Activated T-cell treated with anti-CD3 and anti-CD28 coated beads, Interleukin-2, amount 50 U/mL, for 4 hours (primary cell): ENCODE results near the gene CTCF. TPM values are rescaled to one million over a fixed set of nuclear protein-coding genes. Genes with fewer than 3 reads are reported as not detected.
A peak's percentile ranks its signal among the peaks of the same experiment; 100 is the strongest.

Experiments used
- ATAC-seq, 2 donors: fragments of 200-7000 bp; cut with Tn5 transposase; one replicate each; pipeline ENCODE4 v1.10.0; 2021
- DNase-seq: peaks from one replicate; pipeline ENCODE4 v3.0.0-alpha.2; 2020
- H3K27me3 Mint-ChIP-seq: one replicate; pipeline ENCODE4 v1.8.0; 2021; ENCODE audit warnings: low read depth, mixed read lengths
- H3K36me3 Mint-ChIP-seq: one replicate; pipeline ENCODE4 v1.8.0; 2022; ENCODE audit warnings: mixed read lengths; ENCODE audit not compliant: insufficient read depth
- H3K4me1 Mint-ChIP-seq: one replicate; pipeline ENCODE4 v1.8.0; 2021; ENCODE audit warnings: low read depth, mixed read lengths
- H3K4me3 Mint-ChIP-seq: one replicate; pipeline ENCODE4 v1.8.0; 2021; ENCODE audit warnings: mild to moderate bottlenecking, moderate library complexity, mixed read lengths
- H3K9me3 Mint-ChIP-seq: one replicate; pipeline ENCODE4 v1.8.0; 2021; ENCODE audit warnings: mixed read lengths
- total RNA-seq, 3 donors: library from RNA; stranded (reverse); gene quantifications; one replicate each; pipeline ENCODE4 v1.2.1, GENCODE V29; 2021

Gene CTCF
- total RNA-seq, 3 donors from 2014 or later, result 53.7 to 59.3 (median 54.0) TPM

GRCh38 chr16:67549936-67550335 is 12.4 kb upstream of the CTCF start:
- peaks cover 55% of the 10 kb centered on the region for H3K4me1 Mint-ChIP-seq
- DNase-seq, result no peak

GRCh38 chr16:67551091-67551490 is 11.2 kb upstream of the CTCF start:
- DNase-seq (no peak), ATAC-seq (no peak)
- Mint-ChIP-seq H3K27me3 (no peaks in the 10 kb centered on the region), H3K36me3 (no peaks in the 10 kb centered on the region), H3K4me1 (peaks cover 64% of the 10 kb centered on the region), H3K9me3 (no peaks in the 10 kb centered on the region), H3K4me3 (no peak overlapping the region)

More at GRCh38 chr16:67549936-67550335, 12.4 kb upstream of the CTCF start:
- no peak for ATAC-seq
- H3K36me3 Mint-ChIP-seq, result no peaks in the 10 kb centered on the region
- H3K4me3 Mint-ChIP-seq, result no peak overlapping the region
- H3K27me3 Mint-ChIP-seq, result no peaks in the 10 kb centered on the region
- no peaks in the 10 kb centered on the region for H3K9me3 Mint-ChIP-seq

DNA sequence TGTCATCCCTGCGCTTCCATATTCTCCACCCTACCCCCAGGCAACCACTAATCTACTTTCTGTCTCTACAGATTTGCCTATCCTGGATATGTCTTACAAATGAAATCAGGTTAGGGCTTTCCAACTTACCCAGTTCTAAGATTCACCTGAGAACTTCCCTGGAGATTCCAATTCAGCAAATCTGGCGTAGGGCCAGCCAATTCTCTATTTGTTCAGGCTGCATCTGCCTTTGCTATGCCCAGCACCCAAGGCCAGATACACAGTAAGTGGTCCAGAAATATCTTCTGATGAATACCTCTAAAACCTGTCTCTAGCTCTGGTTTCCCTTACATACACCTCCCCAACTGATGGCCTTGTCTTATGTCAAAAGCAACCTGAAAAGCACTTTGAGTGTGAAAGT is 10.4 kb upstream of the CTCF start:
- Mint-ChIP-seq H3K4me3 (no peak overlapping the region), H3K9me3 (no peaks in the 10 kb centered on the region), H3K36me3 (no peaks in the 10 kb centered on the region), H3K4me1 (peaks cover 67% of the 10 kb centered on the region), H3K27me3 (no peaks in the 10 kb centered on the region)
- ATAC-seq (no peak), DNase-seq (no peak)

DNA sequence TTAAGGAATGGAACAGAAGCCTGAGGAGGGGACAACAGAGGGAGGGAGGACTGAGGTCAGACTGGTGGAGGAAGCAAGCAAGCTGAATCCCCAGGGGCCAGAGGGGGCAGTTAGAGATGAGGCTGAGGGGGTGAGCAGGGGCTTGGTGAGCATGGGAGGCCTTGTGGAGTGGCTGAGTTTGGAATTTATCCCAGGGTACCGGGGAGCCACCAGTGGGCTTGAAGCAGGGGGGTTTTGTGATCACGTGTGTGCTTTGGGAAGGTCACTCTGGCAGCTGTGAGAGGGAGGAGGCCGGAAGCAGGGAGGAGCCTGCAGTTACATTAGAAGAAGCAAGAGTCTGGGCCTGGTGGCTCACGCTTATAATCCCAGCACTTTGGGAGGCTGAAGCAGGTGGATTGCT is 9.8 kb upstream of the CTCF start:
- Mint-ChIP-seq H3K9me3 (no peaks in the 10 kb centered on the region), H3K4me3 (no peak overlapping the region)

DNA sequence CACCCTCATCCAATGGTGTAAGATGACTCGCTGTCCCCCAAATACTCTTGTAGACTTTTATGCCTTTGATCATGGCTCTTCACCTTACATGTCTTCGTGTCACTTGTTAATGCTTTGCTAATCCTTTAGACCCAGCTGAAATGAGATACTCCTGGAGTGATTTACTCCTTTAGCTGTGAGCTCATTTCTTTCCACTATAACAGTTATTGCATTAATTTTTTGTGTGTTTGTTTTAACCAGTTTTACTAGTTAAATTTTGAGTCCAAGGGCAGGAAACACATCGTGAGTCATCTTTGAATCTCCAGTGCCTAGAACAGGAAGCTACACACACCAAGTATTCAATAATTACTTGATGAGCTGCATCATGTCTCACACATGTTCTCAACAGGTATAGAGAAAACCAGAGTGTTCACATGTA is 6.5 kb upstream of the CTCF start:
- Mint-ChIP-seq H3K4me1 (peaks cover 53% of the 10 kb centered on the region), H3K4me3 (peak overlapping the region; percentile 57), H3K9me3 (no peaks in the 10 kb centered on the region), H3K36me3 (no peaks in the 10 kb centered on the region), H3K27me3 (no peaks in the 10 kb centered on the region)
- DNase-seq (no peak), ATAC-seq (peak; percentile 94 to 97)

More for the DNA sequence above, 9.8 kb upstream of the CTCF start:
- H3K36me3 Mint-ChIP-seq, result no peaks in the 10 kb centered on the region
- DNase-seq (no peak), ATAC-seq (no peak)
- no peaks in the 10 kb centered on the region for H3K27me3 Mint-ChIP-seq
- peaks cover 67% of the 10 kb centered on the region for H3K4me1 Mint-ChIP-seq

GRCh38 chr16:67558859-67559258 is 3.5 kb upstream of the CTCF start:
- DNase-seq, result no peak
- H3K36me3 Mint-ChIP-seq, result no peaks in the 10 kb centered on the region
- H3K27me3 Mint-ChIP-seq, result no peaks in the 10 kb centered on the region
- peaks cover 46% of the 10 kb centered on the region for H3K4me1 Mint-ChIP-seq
- H3K4me3 Mint-ChIP-seq, result no peak overlapping the region
- ATAC-seq, result no peak
- H3K9me3 Mint-ChIP-seq, result no peaks in the 10 kb centered on the region

- H3K36me3 Mint-ChIP-seq, result no peaks in the 10 kb centered on the region
- DNase-seq, result no peak
- peak overlapping the region; percentile 85 for H3K4me3 Mint-ChIP-seq
- peaks cover 48% of the 10 kb centered on the region for H3K4me1 Mint-ChIP-seq
- no peaks in the 10 kb centered on the region for H3K27me3 Mint-ChIP-seq
- H3K9me3 Mint-ChIP-seq, result no peaks in the 10 kb centered on the region
- no peak for ATAC-seq
These were observed 1.4 kb upstream of the CTCF start for GRCh38 chr16:67560827-67561342.

- H3K9me3 Mint-ChIP-seq, result no peaks in the 10 kb centered on the region
- peak overlapping the region; percentile 85 for H3K4me3 Mint-ChIP-seq
- no peaks in the 10 kb centered on the region for H3K27me3 Mint-ChIP-seq
- H3K36me3 Mint-ChIP-seq, result no peaks in the 10 kb centered on the region
- DNase-seq (no peak), ATAC-seq (no peak)
- peaks cover 45% of the 10 kb centered on the region for H3K4me1 Mint-ChIP-seq
These were observed 864 bp upstream of the CTCF start for GRCh38 chr16:67561501-67561823.

GRCh38 chr16:67561824-67562525 is 351 bp upstream of the CTCF start:
- Mint-ChIP-seq H3K9me3 (no peaks in the 10 kb centered on the region), H3K36me3 (no peaks in the 10 kb centered on the region), H3K4me1 (peaks cover 45% of the 10 kb centered on the region), H3K27me3 (no peaks in the 10 kb centered on the region), H3K4me3 (peak overlapping the region; percentile 85)
- DNase-seq, result peak; percentile 95
- peak; percentile 75 to 83 for ATAC-seq

DNA sequence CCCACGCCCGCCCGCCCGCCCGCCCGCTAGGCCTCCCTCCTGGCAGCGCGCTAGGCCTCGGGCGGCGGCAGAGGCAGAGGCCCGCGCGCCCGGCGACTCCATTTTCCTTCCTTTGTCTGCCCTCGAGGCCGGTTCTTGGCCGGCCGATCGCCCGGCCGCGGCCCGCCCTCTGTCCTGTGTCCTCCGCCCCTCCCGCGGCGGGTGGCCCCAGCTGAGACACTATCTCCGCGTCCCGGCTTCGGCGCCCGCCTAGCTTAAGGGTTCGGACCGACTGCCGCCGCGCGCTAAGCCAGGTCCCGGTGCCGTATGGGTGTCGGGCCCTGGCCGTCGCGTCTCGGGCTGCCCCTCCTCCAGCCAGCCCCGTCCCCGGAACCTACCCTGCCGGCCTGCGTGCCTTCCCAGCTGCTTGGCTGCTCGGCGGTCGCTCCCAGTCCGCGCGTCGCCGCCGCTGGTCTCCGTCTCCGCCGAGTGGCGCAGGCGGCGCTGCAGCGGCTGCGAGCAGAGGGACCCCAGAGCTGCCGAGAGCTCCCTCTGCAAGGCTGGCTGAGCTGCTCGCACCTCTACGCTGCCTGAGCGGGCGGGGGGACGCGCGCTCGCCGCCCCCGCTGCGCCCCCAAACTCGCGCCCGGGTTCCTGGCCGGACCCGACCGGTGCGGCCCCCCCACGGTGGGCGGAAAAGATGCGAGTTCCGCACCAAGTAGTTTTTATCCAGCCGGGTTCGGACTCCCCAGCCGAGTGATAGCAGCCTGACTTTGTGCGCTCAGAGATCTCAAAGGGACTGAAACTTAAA is 787 bp downstream of the CTCF start:
- H3K4me1 Mint-ChIP-seq, result peaks cover 43% of the 10 kb centered on the region
- peak overlapping the region; percentile 84 for H3K4me3 Mint-ChIP-seq
- no peaks in the 10 kb centered on the region for H3K36me3 Mint-ChIP-seq
- peak; percentile 56 for DNase-seq
- H3K27me3 Mint-ChIP-seq, result no peaks in the 10 kb centered on the region
- no peaks in the 10 kb centered on the region for H3K9me3 Mint-ChIP-seq
- peak; percentile 9 to 19 for ATAC-seq

- peak overlapping the region; percentile 84 for H3K4me3 Mint-ChIP-seq
- H3K27me3 Mint-ChIP-seq, result no peaks in the 10 kb centered on the region
- no peak for ATAC-seq
- no peak for DNase-seq
- H3K36me3 Mint-ChIP-seq, result no peaks in the 10 kb centered on the region
- H3K9me3 Mint-ChIP-seq, result no peaks in the 10 kb centered on the region
- H3K4me1 Mint-ChIP-seq, result peaks cover 43% of the 10 kb centered on the region
These were observed 1.6 kb downstream of the CTCF start for GRCh38 chr16:67563708-67564468.

- Mint-ChIP-seq H3K4me3 (no peak overlapping the region), H3K4me1 (peaks cover 41% of the 10 kb centered on the region), H3K9me3 (no peaks in the 10 kb centered on the region), H3K36me3 (no peaks in the 10 kb centered on the region), H3K27me3 (no peaks in the 10 kb centered on the region)
- ATAC-seq (no peak), DNase-seq (no peak)
These were observed 3.3 kb downstream of the CTCF start for GRCh38 chr16:67565470-67566100.

DNA sequence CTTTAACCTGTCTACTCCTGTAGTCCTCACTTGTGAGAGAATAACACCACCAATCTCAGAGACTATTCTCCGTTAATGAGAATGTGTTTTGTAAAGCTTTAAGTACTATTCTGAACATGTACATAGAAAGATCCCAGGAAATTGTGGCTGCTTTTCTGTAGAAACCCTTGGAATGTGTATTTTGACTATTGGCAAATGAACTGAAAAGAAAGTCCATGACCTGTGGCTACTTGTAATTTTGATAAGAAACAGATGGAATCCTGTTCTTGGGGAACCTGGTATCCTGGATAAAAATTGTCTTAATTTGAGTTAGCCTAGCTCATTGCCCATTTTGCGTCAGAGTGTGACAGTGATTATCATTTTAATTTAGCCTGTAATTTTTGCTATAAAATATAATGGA is 9.1 kb downstream of the CTCF start:
- peaks cover 12% of the 10 kb centered on the region for H3K4me1 Mint-ChIP-seq
- H3K27me3 Mint-ChIP-seq, result no peaks in the 10 kb centered on the region
- no peaks in the 10 kb centered on the region for H3K9me3 Mint-ChIP-seq
- ATAC-seq (no peak), DNase-seq (no peak)
- H3K36me3 Mint-ChIP-seq, result peaks cover 8% of the 10 kb centered on the region
- no peak overlapping the region for H3K4me3 Mint-ChIP-seq

DNA sequence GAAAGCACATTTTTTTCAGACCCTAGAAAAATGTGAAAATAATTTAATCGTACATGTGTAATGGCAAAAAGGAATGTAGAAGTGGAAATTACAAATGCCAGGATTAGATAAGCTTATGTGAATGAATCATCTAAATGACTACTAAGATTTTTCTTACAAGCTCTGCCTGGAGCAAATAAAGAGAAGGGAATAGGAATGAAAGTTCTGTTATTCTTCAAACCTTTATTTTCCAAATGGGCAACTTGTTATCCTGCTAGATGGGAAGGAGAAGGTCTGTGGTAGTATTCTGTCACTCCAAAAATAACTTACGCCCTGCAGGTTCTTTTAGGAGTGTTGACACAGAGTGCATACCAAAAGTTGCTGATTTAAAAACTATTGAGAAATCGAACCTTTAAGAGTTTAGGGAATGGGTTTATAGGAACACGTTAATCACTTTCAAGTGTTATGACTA is 9.7 kb downstream of the CTCF start:
- Mint-ChIP-seq H3K4me3 (no peak overlapping the region), H3K27me3 (no peaks in the 10 kb centered on the region), H3K4me1 (peaks cover 7% of the 10 kb centered on the region), H3K9me3 (no peaks in the 10 kb centered on the region), H3K36me3 (peaks cover 8% of the 10 kb centered on the region)
- ATAC-seq (no peak), DNase-seq (no peak)
